ENCODE measurements around the gene NR4A3.

NR4A3 gene

GRCh38 chr9:99833735-99834134 is 12.1 kb downstream of the NR4A3 start:
- Histone ChIP-seq H3K4me2 (ENCODE audit: low read length) (peak overlapping the region; percentile 9; the same call in 1 of the 2 replicates), H3K9ac (ENCODE audit: low read length) (no peak overlapping the region), H3K79me2 (ENCODE audit: low read length) (no peaks in the 10 kb centered on the region), H3K4me1 (ENCODE audit: low read length) (peaks cover 5% of the 10 kb centered on the region), H3K9me3 (ENCODE audit: insufficient read depth, low read length) (no peaks in the 10 kb centered on the region), H3K4me3 (ENCODE audit: low read length) (no peak overlapping the region), H4K20me1 (ENCODE audit: insufficient read depth, low read length) (no peaks in the 10 kb centered on the region), H2AFZ (ENCODE audit: low read depth, low read length) (peak overlapping the region; percentile 57), H3K27me3 (ENCODE audit: low read depth, low read length) (no peaks in the 10 kb centered on the region), H3K36me3 (replicated peaks; ENCODE audit: low read depth, low read length) (no peaks in the 10 kb centered on the region), H3K27ac (ENCODE audit: low read length) (no peak overlapping the region)
- TF ChIP-seq EZH2phosphoT487 (IDR thresholded peaks at IDR 0.05; ENCODE audit: low read depth), result no peak
- TF ChIP-seq CTCF (IDR thresholded peaks at IDR 0.05; ENCODE audit: low read depth, low read length), result no peak

- no peaks in the 10 kb centered on the region for H4K20me1 ChIP-seq (ENCODE audit: insufficient read depth, low read length)
- no peaks in the 10 kb centered on the region for H3K36me3 ChIP-seq (replicated peaks; ENCODE audit: low read depth, low read length)
- no peak for TF ChIP-seq EZH2phosphoT487 (IDR thresholded peaks at IDR 0.05; ENCODE audit: low read depth)
- TF ChIP-seq CTCF (IDR thresholded peaks at IDR 0.05; ENCODE audit: low read depth, low read length), result no peak
- no peaks in the 10 kb centered on the region for H3K9me3 ChIP-seq (ENCODE audit: insufficient read depth, low read length)
- peaks cover 5% of the 10 kb centered on the region for H3K4me1 ChIP-seq (ENCODE audit: low read length)
- no peaks in the 10 kb centered on the region for H3K27me3 ChIP-seq (ENCODE audit: low read depth, low read length)
- no peak overlapping the region for H3K4me3 ChIP-seq (ENCODE audit: low read length)
- H3K79me2 ChIP-seq (ENCODE audit: low read length), result no peaks in the 10 kb centered on the region
- H3K27ac ChIP-seq (ENCODE audit: low read length), result no peak overlapping the region
- H3K4me2 ChIP-seq (ENCODE audit: low read length), result no peak overlapping the region
- no peak overlapping the region for H3K9ac ChIP-seq (ENCODE audit: low read length)
- no peak overlapping the region for H2AFZ ChIP-seq (ENCODE audit: low read depth, low read length)
Measured at GRCh38 chr9:99834474-99834873, 12.8 kb downstream of the NR4A3 start.

GRCh38 chr9:99835142-99835541 is 13.5 kb downstream of the NR4A3 start:
- no peaks in the 10 kb centered on the region for H3K9me3 ChIP-seq (ENCODE audit: insufficient read depth, low read length)
- H3K9ac ChIP-seq (ENCODE audit: low read length), result no peak overlapping the region
- H3K36me3 ChIP-seq (replicated peaks; ENCODE audit: low read depth, low read length), result no peaks in the 10 kb centered on the region
- no peak overlapping the region for H3K27ac ChIP-seq (ENCODE audit: low read length)
- no peaks in the 10 kb centered on the region for H3K27me3 ChIP-seq (ENCODE audit: low read depth, low read length)
- H2AFZ ChIP-seq (ENCODE audit: low read depth, low read length), result no peak overlapping the region
- no peak overlapping the region for H3K4me3 ChIP-seq (ENCODE audit: low read length)
- peaks cover 5% of the 10 kb centered on the region for H3K4me1 ChIP-seq (ENCODE audit: low read length)
- TF ChIP-seq EZH2phosphoT487 (IDR thresholded peaks at IDR 0.05; ENCODE audit: low read depth), result no peak
- no peak for TF ChIP-seq CTCF (IDR thresholded peaks at IDR 0.05; ENCODE audit: low read depth, low read length)
- no peaks in the 10 kb centered on the region for H3K79me2 ChIP-seq (ENCODE audit: low read length)
- no peaks in the 10 kb centered on the region for H4K20me1 ChIP-seq (ENCODE audit: insufficient read depth, low read length)
- no peak overlapping the region for H3K4me2 ChIP-seq (ENCODE audit: low read length)

DNA sequence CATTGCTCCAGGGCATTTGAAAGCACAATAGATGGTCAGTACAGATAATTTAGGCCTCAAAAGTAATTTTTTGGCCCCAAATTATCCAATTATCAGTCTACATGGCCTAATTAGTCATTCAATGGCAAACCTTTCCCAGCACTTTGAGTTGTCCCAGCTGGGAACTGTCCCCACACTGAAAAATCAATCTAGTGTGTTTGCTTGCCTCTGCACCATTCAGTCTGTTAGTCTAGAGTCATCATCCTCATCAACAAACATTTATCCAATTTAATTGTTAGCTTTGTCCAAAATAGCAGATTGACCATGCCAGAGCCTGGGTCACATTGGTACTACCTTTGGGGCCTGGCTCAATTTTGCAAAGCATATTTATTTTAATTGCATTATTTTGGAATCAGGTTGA is 13.9 kb downstream of the NR4A3 start:
- H3K4me3 ChIP-seq (ENCODE audit: low read length), result no peak overlapping the region
- H3K27ac ChIP-seq (ENCODE audit: low read length), result no peak overlapping the region
- no peaks in the 10 kb centered on the region for H3K79me2 ChIP-seq (ENCODE audit: low read length)
- H3K4me1 ChIP-seq (ENCODE audit: low read length), result peaks cover 5% of the 10 kb centered on the region
- no peaks in the 10 kb centered on the region for H3K27me3 ChIP-seq (ENCODE audit: low read depth, low read length)
- H3K36me3 ChIP-seq (replicated peaks; ENCODE audit: low read depth, low read length), result no peaks in the 10 kb centered on the region
- no peaks in the 10 kb centered on the region for H3K9me3 ChIP-seq (ENCODE audit: insufficient read depth, low read length)
- no peak overlapping the region for H3K9ac ChIP-seq (ENCODE audit: low read length)
- no peak overlapping the region for H3K4me2 ChIP-seq (ENCODE audit: low read length)
- TF ChIP-seq CTCF (IDR thresholded peaks at IDR 0.05; ENCODE audit: low read depth, low read length) (no peak), EZH2phosphoT487 (IDR thresholded peaks at IDR 0.05; ENCODE audit: low read depth) (no peak)
- no peak overlapping the region for H2AFZ ChIP-seq (ENCODE audit: low read depth, low read length)
- H4K20me1 ChIP-seq (ENCODE audit: insufficient read depth, low read length), result no peaks in the 10 kb centered on the region

Data from OCI-LY3 (cell line).